Thyroid gland (tissue), 4 donors: Measurements from ENCODE around the gene TJAP1. TPM values are rescaled to one million over a fixed set of nuclear protein-coding genes. Genes with fewer than 3 reads are reported as not detected.

Experiments
- DNase-seq, 2 donors: peaks; one replicate each; pipeline ENCODE4 v3.0.0-alpha.2; 2019
- H3K27ac ChIP-seq, 3 donors: fragments of 200-600 bp; sonication (generic); 1 replicate in 2 of 3; 2 replicates in 1 of 3; pipeline ENCODE4 v1.5.1; 2016 to 2019; ENCODE audit warnings: mild to moderate bottlenecking in 1 of 3, moderate library complexity in 1 of 3
- H3K27me3 ChIP-seq: fragments of 200-600 bp; sonication (generic); one replicate; pipeline ENCODE4 v1.5.1; 2019
- H3K36me3 ChIP-seq, 2 donors: fragments of 200-600 bp; sonication (generic); one replicate each; pipeline ENCODE4 v1.5.1; 2016 to 2019
- H3K4me1 ChIP-seq, 2 donors: fragments of 200-600 bp; sonication (generic); one replicate each; pipeline ENCODE4 v1.5.1; 2017 to 2019
- H3K4me3 ChIP-seq, 3 donors: fragments of 200-600 bp; sonication (generic); replicated peaks in 1 of 3; 1 replicate in 2 of 3; 2 replicates in 1 of 3; pipeline ENCODE4 v1.5.1; 2016; ENCODE audit warnings: mild to moderate bottlenecking in 1 of 3
- H3K9me3 ChIP-seq: fragments of 200-600 bp; sonication (generic); one replicate; pipeline ENCODE4 v1.5.1; 2017
- CTCF ChIP-seq, 6 experiments: fragments of 200-600 bp in 3 of 6; fragments of 450-650 bp in 3 of 6; sonication (generic) in 3 of 6; IDR thresholded peaks; one replicate each; pipeline ENCODE4 v1.5.1; 2016 to 2019; ENCODE audit warnings: antibody characterized with exemption in 6 of 6, mild to moderate bottlenecking in 2 of 6, inconsistent platforms in 1 of 6, moderate library complexity in 1 of 6
- POLR2A ChIP-seq, 2 donors: fragments of 450-650 bp; IDR thresholded peaks; one replicate each; pipeline ENCODE4 v1.6.1; 2017; ENCODE audit warnings: antibody characterized with exemption in 2 of 2, mild to moderate bottlenecking in 2 of 2, moderate library complexity in 1 of 2
- WGBS, 2 donors: methylation state at CpG; one replicate each; pipeline ENCODE4 v1.1.5; 2017; 5-methylcytosine and 5-hydroxymethylcytosine counted together
- intact Hi-C: fragments of 100-400 bp; cut with DNase I; formaldehyde crosslinking; loops from one replicate; pipeline ENCODE4 v1.15.1; 2023
- total RNA-seq, 4 donors: library from RNA; depleted of rRNA; stranded (reverse); fragments of >200 nt; gene quantifications; one replicate each; pipeline ENCODE4 v1.2.3, GENCODE V29; 2016

The TJAP1 gene
- total RNA-seq, 4 donors from 2014 or later = 23.2 to 42.4 (median 34.4) TPM

GRCh38 chr6:43476746-43477145 lies 624 bp upstream of the TJAP1 start:
- no peak for DNase-seq
- H3K27ac ChIP-seq = peak overlapping the region in 2 of 3 donors; percentile 27 to 80
- H3K4me3 ChIP-seq = no peak overlapping the region
- 35 to 39% methylated on average over 2 of the region's 2 CpGs for WGBS, 2 donors
- peaks cover 9 to 14% of the 10 kb centered on the region in 2 donors for H3K4me1 ChIP-seq
- H3K9me3 ChIP-seq = no peaks in the 10 kb centered on the region
- TF ChIP-seq POLR2A (IDR thresholded peaks at IDR 0.05) (no peak), CTCF (IDR thresholded peaks at IDR 0.05) (no peak)
- intact Hi-C loops = no loop called here
- no peaks in the 10 kb centered on the region for H3K27me3 ChIP-seq
- no peaks in the 10 kb centered on the region for H3K36me3 ChIP-seq

GRCh38 chr6:43478008-43478372 lies 620 bp downstream of the TJAP1 start:
- intact Hi-C loops = no loop called here
- no peak for DNase-seq
- H3K27me3 ChIP-seq = no peaks in the 10 kb centered on the region
- H3K4me3 ChIP-seq = peak overlapping the region; percentile 21 to 47 (median 22)
- WGBS, 2 donors = 27 to 40% methylated on average over 3 of the region's 3 CpGs
- no peaks in the 10 kb centered on the region for H3K9me3 ChIP-seq
- no peak for TF ChIP-seq POLR2A (IDR thresholded peaks at IDR 0.05)
- no peak for TF ChIP-seq CTCF (IDR thresholded peaks at IDR 0.05)
- peaks cover 9 to 14% of the 10 kb centered on the region in 2 donors for H3K4me1 ChIP-seq
- peak overlapping the region in 2 of 3 donors; percentile 27 to 80 for H3K27ac ChIP-seq
- no peaks in the 10 kb centered on the region for H3K36me3 ChIP-seq

- no peaks in the 10 kb centered on the region for H3K27me3 ChIP-seq
- H3K4me3 ChIP-seq = no peak overlapping the region
- H3K9me3 ChIP-seq = no peaks in the 10 kb centered on the region
- no peak for DNase-seq
- intact Hi-C loops = no loop called here
- H3K27ac ChIP-seq = no peak overlapping the region
- 89 to 95% methylated on average over 2 of the region's 2 CpGs for WGBS, 2 donors
- no peaks in the 10 kb centered on the region for H3K36me3 ChIP-seq
- TF ChIP-seq CTCF (IDR thresholded peaks at IDR 0.05) = no peak
- TF ChIP-seq POLR2A (IDR thresholded peaks at IDR 0.05) = no peak
- peaks cover 9 to 14% of the 10 kb centered on the region in 2 donors for H3K4me1 ChIP-seq
These were observed 3.7 kb downstream of the TJAP1 start for GRCh38 chr6:43481075-43481474.

- Histone ChIP-seq H3K27me3 (no peaks in the 10 kb centered on the region), H3K9me3 (no peaks in the 10 kb centered on the region), H3K36me3 (no peaks in the 10 kb centered on the region), H3K27ac (no peak overlapping the region), H3K4me3 (no peak overlapping the region), H3K4me1 (peaks cover 9 to 14% of the 10 kb centered on the region in 2 donors)
- intact Hi-C loops = no loop called here
- DNase-seq = no peak
- WGBS, 2 donors = 94% methylated on average over 11 of the region's 11 CpGs
- no peak for TF ChIP-seq POLR2A (IDR thresholded peaks at IDR 0.05)
- no peak for TF ChIP-seq CTCF (IDR thresholded peaks at IDR 0.05)
These were observed 4.3 kb downstream of the TJAP1 start for GRCh38 chr6:43481591-43482236.

- no peaks in the 10 kb centered on the region for H3K27me3 ChIP-seq
- whole genome bisulfite sequencing, 2 donors = 55 to 66% methylated on average over 3 to 4 of the region's 4 CpGs
These were observed 11.4 kb downstream of the TJAP1 start for GRCh38 chr6:43488667-43489276.

More at GRCh38 chr6:43488667-43489276, 11.4 kb downstream of the TJAP1 start:
- TF ChIP-seq POLR2A (IDR thresholded peaks at IDR 0.05) (no peak), CTCF (IDR thresholded peaks at IDR 0.05) (no peak)
- no peak overlapping the region for H3K4me3 ChIP-seq
- peaks cover 9 to 13% of the 10 kb centered on the region in 2 donors for H3K4me1 ChIP-seq
- H3K36me3 ChIP-seq = no peaks in the 10 kb centered on the region
- no peak overlapping the region for H3K27ac ChIP-seq
- intact Hi-C loops = no loop called here
- no peaks in the 10 kb centered on the region for H3K9me3 ChIP-seq
- no peak for DNase-seq
